ENCODE measurements around the gene CYP11A1.

DNA sequence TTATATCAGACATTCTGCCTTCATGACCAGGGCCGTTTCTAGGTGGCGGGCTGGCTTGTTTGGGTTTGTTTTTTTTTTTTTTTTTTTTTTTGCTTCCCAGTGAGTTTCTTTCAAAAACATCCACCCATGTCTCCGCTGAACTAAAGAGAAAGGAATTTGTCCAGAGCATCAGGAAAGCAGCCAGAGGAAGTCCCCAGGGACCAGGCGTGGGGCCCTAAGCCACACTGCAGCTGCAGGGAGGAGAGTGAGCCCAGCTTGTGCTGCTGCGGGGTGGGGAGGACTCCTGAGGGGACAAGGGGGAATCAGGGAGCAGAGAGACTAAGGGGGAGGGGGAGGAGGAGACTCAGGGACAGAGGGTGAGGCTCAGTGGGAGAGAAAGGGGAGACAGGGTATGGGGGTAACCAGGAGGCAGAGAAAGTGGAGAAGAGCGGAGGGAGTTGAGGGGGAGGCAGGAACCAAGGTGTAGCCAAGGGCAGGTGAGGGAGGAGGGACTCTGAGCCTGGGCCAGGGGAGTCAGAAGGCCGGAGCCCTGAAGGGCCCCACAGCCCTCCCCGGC lies 49.5 kb downstream of the CYP11A1 start:
- no peak for TF ChIP-seq EP300 (IDR thresholded peaks at IDR 0.05)
- TF ChIP-seq E2F6 (IDR thresholded peaks at IDR 0.05; ENCODE audit: borderline replicate concordance, low read depth) = no peak
- TF ChIP-seq RFX5 (IDR thresholded peaks at IDR 0.05) = no peak
- TF ChIP-seq CHD4 (IDR thresholded peaks at IDR 0.05; ENCODE audit: borderline replicate concordance) = no peak
- TF ChIP-seq POLR2A (IDR thresholded peaks at IDR 0.05; ENCODE audit: low read length) = no peak
- TF ChIP-seq, protein P1, sequence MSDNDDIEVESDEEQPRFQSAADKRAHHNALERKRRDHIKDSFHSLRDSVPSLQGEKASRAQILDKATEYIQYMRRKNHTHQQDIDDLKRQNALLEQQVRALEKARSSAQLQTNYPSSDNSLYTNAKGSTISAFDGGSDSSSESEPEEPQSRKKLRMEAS (IDR thresholded peaks at IDR 0.05) = no peak
- TF ChIP-seq, protein P2, sequence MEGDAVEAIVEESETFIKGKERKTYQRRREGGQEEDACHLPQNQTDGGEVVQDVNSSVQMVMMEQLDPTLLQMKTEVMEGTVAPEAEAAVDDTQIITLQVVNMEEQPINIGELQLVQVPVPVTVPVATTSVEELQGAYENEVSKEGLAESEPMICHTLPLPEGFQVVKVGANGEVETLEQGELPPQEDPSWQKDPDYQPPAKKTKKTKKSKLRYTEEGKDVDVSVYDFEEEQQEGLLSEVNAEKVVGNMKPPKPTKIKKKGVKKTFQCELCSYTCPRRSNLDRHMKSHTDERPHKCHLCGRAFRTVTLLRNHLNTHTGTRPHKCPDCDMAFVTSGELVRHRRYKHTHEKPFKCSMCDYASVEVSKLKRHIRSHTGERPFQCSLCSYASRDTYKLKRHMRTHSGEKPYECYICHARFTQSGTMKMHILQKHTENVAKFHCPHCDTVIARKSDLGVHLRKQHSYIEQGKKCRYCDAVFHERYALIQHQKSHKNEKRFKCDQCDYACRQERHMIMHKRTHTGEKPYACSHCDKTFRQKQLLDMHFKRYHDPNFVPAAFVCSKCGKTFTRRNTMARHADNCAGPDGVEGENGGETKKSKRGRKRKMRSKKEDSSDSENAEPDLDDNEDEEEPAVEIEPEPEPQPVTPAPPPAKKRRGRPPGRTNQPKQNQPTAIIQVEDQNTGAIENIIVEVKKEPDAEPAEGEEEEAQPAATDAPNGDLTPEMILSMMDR (IDR thresholded peaks at IDR 0.05) = no peak
- no peak for TF ChIP-seq ZFP36 (IDR thresholded peaks at IDR 0.05; ENCODE audit: borderline replicate concordance, partially characterized antibody)
- TF ChIP-seq ESRRA (IDR thresholded peaks at IDR 0.05; ENCODE audit: borderline replicate concordance, low read length) = no peak
- no peak for TF ChIP-seq CHD2 (IDR thresholded peaks at IDR 0.05; ENCODE audit: low read length, partially characterized antibody)
- no peak for TF ChIP-seq HOXA7 (CRISPR knock-in tag; IDR thresholded peaks at IDR 0.05)
- TF ChIP-seq RAD21 (conservative IDR thresholded peaks at IDR 0.05 in 1 of 2, IDR thresholded peaks at IDR 0.05 in 1 of 2) = no peak
- no peak for TF ChIP-seq RARB (CRISPR knock-in tag; IDR thresholded peaks at IDR 0.05)
